ENCODE measurements around the gene ARSI.
"Not testable (repeated sequence)": the region's sequence is repeated elsewhere in the genome, so short reads cannot be mapped to it uniquely, and the experiment has no call there.

The ARSI gene

DNA sequence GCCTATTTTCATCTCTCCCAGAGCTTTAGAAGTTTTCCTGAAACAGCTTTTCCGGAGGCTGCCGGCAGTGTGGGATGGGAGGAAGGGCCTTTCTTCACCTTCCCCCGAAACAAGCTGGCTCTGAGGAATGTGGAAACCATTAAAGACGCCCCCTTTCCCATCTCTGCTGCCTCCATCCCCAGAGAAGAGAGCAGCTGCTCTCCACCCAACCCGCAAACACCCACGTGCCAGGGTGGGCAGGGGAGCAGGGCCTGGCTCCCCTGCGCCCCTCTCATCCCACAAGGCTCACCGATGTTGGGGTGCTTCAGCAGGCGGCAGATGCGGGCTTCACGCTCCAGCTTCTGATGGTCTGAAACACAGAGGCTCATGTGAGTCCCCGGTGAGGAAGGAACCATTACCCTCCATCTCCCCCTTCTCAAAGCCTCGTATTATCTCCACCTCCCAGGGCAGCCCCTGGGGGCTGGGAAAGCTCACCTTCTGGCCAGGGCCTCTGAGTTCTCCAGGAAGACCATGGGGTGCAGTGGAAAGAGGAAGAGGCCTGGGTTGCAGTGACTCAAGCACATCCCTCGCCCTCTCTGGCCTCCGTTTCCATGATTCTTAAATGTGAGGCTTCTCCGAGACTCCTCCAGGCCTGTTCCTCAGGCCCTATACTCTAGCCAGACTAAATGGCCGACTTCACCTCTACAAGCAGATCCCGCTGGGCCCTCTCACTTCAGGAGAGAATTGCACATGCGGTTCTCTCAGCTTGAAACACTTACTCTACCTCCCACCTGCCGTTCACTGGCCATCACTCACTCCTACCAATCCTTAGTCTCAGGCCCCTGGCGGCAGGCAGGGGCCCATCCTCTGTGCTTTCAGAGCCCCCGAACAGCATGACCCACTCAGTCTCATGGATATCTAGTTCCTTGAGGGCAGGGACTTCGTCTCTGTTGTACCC is 37.8 kb downstream of the ARSI start:
- no peak for DNase-seq

DNA sequence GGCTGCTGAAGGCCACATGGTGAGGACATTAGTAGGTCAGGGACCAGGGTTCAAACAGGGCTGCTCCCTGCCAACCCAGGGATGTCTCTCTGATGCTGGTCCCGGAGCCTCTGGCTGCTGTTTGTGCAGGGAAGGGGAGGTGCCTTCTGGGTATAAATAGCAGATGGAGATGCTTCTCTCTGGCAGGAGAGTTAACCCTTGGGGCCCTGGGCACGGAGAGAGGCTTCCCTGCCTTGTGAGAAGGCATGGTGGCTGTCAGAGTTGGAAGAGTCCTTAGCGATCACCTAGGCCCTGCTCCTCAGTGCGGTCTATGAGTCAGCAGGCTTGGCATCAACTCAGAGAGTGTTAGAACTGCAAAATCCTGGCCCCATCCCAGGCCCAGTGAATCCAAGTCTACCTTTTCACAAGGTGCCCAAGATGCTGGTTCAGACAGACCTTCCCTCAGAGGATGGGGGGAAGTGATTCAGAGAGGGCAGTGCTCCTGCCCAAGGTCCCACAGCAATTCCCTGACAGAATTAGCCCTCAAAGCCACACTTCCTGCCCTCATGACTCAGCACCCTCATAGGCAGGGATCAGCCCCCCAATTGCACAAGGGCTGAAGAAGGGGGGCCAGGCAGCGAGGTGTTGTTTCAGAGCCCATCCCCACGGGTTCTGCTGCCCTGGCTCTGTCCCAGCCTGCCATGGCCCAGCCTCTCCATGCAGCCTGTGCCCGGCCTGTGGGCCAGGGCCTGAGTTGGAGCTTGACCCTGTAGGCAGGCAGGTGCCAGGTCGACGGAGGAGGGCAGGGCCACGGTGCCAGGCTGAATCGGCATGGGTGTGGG is 38.7 kb downstream of the ARSI start:
- DNase-seq = peak in 1 of 2 experiments; percentile 5

DNA sequence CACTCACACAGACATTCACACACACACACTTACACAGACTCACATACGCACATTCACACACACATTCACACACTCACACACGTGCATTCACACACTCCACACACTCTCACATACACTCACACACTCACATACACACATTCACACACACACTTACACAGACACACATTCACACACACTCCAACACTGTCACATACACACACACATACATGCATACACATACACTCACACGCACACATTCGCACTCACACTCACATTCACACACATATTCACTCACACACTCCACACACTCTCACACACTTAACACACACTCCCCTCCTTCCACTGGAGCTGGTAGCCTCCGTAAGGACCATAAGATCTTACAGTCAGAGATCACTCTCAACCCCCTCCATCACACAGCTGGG is 39.3 kb downstream of the ARSI start:
- no peak for DNase-seq

DNA sequence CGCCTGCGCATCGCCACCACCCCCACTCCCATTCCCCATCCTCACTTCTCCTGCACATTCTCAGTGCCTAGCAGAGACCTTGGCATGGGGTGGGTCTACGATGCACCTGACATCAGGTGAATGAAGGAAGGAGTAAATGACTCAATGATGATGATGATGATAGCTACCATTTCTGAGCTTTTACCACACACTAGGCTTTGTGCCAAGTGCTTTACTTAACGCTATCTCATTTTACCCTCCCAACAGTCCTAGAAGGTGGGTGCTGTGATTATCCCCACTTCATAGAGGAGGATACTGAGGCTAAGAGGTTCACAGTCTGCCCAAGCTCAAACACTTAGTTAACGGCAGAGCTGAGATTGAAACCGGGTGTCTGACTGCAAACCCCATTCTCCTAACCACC is 40.2 kb downstream of the ARSI start:
- no peak for DNase-seq

DNA sequence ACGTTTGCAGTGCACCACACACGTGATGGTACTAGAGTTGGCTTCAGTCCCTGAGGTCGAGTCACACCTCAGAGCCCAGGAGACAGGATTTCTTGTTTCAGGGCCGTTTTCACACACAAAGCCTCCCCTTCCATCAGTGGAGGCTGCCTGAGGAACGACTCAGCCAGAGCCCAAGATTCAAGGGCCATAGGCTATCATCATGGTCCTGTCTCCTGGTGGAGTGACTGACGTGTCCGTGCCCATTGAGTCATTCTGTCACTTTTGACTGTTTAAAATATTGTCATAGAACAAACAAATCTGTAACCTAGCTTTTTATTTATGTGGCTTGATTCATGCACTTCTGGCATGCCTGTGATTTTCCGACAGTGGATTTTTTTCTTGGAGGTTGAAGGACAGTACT is 41.5 kb downstream of the ARSI start:
- DNase-seq = no peak

DNA sequence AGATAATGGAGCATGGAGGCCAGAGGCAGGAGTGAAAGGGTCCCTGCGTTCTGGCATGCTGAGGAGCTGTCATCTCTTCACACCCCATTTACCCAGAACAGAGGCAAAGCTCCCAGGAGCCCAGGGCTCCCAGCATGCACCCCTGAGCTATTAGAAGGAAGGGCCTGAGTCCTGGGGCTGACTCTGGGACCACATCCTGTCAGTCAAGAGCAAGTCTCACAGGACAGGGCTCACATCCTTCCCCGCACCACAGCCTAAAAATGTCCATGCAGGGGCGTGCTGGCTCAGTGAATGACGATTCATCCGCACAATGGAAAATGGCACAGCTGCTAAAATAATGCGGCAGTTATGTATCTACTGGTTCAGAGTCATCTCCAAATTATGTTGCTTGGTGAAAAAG is 44.6 kb downstream of the ARSI start:
- no peak for DNase-seq

DNA sequence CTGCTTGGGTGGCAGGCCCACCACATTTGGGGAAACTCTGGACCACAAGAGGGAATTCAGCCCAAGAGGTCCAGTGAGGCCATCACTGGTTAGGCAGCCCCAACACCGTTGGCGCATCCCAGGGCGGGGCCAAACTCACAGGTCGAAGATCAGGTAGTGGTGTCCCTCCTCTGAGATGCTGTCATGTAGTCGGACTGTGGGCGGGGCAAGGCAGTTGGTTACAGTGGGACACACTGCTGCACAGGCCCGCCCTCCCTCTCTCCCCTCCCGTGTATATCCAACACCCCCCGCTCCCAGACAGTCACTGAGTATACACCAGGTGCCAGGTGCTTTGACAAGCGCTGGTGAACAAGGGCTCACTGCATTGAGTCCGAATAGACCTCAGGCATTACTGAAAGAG is 45.3 kb downstream of the ARSI start:
- DNase-seq = no peak

DNA sequence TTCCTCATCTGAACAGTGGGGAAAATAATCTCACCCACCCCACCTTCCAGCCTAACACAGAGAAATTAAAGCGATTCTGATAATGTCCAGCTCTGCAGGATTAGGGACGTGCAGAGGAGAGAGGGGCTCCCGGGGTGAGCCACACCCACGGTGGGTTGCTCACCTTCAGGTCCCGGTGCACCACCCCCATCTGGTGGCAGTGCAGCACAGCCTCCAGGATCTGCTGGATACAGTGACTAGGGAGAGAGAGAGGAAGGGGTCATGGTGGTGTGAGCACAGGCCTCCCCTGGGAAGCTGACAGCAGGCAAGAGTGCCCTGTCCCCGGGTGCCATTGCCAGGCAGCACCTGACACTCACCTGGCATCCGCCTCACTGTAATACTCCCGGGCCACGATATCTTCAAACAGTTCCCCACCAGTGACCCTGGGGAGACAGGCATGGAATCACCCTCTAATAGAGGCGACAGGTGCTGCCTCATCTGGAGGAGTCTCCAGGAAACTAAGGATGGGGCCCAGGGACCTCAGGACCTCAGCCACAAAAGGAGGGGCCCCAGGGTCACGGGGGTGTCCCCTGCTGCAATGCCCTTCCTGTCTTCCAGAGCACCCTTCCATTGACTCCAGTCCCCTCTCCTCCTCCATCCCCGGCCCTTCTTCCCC is 46.2 kb downstream of the ARSI start:
- no peak for DNase-seq

DNA sequence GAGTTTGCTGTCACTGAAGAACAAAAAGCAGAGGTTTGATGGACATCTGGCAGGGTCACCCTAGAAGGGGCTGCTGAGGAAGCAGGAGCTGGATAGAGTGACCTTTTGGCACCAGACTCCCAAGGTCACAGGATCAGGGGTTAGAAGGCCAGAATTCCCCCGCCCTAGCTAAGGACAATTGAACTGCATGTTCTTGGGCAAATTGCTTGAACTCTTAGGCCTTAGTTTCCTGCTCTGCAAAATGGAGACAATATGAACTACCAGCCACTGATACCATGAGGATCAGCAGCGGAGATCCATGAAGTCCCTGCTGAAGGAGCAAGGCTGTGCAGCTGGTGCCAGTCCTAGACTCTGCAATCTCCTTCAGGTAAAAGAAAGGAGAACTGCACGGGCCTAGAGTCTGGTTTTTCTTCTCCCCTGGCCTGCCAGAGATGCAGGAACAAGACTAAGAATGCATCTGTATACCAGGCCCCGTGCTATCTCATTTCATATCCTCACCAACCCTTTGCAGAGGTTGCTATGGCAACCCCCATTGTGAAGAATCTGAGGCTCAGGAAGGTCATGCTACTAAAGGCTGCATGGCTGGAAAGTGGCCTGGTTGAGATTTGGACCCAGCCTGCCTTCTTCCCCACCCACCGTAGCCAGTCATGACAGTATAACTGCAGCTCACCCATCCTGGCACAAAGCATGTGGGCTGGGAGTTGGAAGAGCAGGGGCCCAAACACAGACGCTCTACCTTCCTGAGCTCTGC is 46.9 kb downstream of the ARSI start:
- DNase-seq = no peak

DNA sequence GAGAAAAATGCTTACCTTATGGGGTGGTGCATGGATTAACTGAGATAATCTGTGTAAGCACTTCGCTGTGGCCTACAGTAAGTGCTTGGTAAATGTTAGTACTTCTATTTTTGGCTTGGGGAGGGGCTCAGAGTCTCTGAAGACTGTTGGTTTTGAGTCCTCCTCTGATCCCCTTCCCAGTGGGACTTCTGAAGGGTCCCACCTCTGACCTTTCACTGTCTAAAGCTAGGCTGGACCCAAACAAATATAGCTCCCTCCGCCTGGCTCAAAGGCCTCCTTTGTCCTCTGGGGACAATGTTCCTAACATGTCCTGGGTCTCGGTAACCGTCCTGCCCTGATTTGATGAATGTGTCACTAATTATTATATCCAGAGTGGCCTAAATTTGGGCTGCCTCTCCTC is 47.9 kb downstream of the ARSI start:
- no peak for DNase-seq

DNA sequence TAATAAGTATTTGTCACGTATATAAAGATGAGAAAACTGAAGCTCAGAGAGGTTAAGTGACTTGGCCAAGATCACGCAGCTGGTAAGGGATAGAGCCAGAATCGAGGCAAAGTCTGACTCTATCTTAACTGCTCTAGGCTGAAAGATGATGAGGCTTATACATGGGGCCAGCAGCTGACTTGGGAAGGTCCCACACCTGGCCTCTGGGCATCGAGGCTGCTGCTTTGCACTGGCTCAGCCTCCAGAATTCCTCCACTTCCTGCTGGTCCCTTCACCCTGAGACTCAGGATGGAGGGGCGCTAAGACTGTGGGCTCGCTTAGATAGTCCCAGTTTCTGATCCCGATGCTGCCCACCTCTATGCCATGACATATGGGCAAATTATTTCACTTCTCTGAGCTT is 48.3 kb downstream of the ARSI start:
- no peak for DNase-seq

DNA sequence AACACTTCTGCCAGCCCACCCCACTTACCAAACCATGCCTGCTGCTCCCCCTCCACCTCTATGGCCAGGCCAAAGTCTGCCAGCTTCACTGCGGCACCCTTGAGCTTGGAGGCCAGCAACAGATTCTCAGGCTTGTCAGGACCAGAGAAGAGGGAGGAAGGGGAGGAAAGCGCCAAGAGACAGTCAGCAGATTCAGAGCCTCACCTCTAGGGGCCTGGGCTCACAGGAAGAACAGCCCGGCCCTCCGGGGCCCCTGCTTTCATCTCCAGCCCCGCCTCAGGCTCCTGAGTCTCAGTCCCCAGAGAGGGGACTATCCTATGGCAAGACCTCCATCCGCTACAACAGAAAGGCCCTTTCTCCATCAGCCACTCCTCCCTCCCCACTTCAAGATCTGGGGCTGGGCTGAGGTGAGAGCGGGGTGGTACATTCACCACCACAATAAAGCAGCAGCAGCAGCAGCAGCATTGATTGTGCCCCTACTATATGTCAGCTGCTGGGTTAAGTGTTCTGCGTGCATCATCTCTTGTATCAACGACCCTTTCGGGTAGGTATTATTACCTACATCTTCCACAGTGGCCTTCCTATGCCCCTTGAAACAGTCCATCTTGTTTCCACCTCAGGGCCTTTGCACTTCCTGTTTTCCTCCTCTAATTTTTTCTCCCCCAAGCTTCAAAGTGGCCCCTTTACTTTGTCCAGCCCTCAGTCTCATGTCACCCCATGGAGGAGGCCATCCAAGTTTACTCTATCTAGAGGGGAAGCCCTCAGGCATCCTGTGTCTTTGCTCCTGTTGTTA is 49.1 kb downstream of the ARSI start:
- DNase-seq = no peak

DNA sequence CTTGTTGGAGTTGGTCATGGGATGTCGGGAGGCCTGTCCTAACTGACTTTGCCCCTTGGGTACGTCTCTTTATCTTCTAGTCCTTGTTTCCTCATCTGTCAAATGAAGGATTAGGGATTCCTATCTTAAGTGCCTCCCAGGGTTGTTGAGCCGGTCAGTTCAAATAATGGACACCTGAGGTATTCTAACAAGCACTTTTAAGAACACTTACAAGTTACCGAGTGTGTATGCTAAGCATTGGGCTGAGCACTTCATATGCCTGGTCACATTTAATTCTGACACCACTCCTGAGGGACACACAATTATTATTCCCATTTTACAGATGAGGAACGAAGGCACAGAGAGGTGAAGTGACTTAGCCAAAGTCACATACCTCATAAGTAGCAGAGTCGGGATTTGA is 50.2 kb downstream of the ARSI start:
- DNase-seq = no peak

DNA sequence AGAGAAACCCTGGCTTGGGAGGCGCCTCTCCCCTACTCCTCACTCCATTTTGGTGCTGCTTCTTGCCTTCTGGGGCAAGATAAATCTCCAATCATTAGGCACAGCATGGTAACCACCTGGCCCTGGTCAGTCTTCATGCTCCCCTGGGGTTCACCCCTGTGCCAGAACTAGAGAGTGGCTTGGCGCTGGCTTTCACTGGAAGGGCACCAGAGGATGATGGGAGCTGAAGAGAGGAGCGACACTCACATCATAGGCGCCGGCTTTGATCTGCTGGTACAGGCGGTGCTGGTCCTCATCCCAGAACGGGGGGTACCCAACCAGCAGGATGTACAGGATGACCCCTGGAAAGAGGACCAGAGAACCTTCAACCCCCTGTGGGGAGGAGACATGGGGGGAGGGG is 51.2 kb downstream of the ARSI start:
- no peak for DNase-seq

DNA sequence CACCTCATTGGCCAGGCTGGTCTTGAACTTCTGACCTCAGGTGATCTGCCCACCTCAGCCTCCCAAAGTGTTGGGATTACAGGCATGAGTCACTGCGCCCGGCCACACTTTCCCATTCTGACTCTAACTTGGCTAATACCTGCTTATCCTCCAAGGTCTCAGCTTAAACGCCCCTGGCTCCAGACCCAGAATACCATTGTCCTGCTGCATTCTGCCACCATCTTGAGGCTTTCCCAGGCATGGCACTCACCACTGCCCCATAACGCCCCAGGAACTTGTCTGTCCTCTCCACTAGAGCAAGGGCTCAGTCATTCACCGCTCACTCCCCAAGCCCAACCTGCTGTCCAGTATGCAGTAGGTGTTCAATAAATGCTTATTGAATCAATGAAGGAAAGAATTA is 53.0 kb downstream of the ARSI start:
- DNase-seq = no peak

DNA sequence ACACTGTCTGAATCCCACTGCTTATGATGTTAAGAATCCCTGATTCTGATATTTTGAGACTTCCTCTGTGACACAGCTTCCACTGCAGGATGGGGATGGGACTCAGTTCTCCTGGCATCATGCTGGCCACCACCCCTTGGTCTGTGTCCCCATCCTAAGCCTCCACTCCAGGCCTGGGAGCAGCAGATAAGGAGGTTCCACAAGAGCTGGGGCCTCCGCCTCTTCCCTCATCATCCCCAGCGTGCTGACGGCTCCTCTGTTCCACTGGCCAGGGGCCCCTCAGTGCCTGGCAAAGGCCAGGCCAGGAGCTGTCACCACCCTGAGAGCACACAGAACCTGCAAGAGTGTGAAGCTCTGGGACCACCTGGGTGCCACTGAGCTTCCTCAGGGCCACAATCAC is 53.8 kb downstream of the ARSI start:
- DNase-seq = no peak

DNA sequence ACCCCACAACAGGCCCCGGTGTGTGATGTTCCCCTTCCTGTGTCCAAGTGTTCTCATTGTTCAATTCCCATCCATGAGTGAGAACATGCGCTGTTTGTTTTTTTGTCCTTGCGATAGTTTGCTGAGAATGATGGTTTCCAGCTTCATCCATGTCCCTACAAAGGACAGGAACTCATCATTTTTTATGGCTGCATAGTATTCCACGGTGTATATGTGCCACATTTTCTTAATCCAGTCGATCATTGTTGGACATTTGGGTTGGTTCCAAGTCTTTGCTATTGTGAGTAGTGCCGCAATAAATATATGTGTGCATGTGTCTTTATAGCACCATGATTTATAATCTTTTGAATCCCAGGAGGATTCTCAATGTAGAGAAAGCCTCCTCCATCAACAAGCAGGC is 54.2 kb downstream of the ARSI start:
- not testable (repeated sequence) for DNase-seq

DNA sequence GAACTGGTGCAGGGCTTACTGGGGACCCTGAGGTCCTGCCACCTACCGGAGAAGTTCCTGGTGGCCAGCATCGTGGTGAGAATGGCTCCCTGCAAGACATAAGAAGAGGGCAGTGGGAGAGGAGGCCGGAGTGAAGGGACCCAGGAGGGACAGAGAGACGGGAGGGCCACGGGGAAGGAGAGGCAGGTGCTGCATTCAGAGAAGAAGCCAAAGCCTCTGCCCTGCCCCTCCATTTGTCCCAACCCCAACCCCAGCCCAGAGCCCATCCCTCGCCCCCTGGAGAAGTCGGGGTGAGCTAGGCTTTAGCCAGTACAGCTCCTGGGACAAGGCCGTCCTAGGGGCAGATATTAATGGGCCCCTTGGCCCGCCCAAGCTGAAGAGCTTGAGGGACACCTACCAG is 55.0 kb downstream of the ARSI start:
- DNase-seq = no peak

DNA sequence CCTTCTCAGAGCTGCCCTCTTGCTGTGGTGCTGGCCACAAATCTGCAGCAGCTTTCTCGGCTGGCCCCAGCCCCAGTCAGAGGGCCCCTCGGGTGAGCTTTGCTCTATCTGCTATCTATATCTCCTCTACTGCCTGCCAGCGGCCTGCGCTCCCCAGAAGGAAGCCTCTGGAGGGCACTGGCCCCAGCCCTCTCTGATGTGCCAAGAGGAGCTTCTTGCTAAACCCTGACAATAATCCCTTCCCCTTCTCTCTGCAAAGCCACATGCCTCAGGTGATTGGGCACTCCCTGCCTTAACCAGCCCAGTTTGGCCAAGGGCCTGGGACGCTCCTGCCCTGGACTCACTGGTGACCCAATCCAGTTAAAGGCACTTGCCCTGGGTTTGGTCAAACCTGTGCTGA is 55.9 kb downstream of the ARSI start:
- DNase-seq = no peak

DNA sequence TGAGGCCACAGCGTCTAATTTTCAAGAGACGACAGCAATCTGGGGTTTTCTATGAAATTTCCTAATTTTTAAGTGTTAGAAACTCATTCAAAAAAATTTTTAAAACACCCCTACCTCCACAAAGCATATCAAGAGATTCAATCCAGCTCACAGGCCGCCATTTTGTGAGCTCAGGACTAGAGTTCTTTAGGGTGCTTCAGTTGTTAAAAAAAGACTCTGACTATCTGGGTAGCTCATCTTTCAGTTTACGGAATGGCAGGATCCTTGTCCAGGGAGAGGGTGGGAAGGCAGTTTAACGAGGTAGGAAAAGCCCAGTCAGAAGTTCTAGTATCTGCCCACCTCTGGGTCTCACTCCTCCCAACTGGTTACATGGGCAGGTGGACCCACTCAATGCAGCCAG is 56.3 kb downstream of the ARSI start:
- DNase-seq = no peak

Measured in cerebellar nuclear complex (tissue), 1 donor.